Colonic mucosa (tissue), 4 donors: Measurements from ENCODE around the gene KLK5. TPM values are rescaled to one million over a fixed set of nuclear protein-coding genes. Genes with fewer than 3 reads are reported as not detected.
"Not testable (repeated sequence)": the region's sequence is repeated elsewhere in the genome, so short reads cannot be mapped to it uniquely, and the experiment has no call there.

Experiments used
- DNase-seq: peaks from one replicate; pipeline ENCODE4 v3.0.0-alpha.2; 2020
- H3K27ac ChIP-seq: fragments of 200-600 bp; one replicate; pipeline ENCODE4 v1.8.0; 2021
- H3K27me3 ChIP-seq: fragments of 200-600 bp; one replicate; pipeline ENCODE4 v1.8.0; 2021
- H3K36me3 ChIP-seq: fragments of 200-600 bp; one replicate; pipeline ENCODE4 v1.8.0; 2021
- H3K4me1 ChIP-seq: fragments of 200-600 bp; one replicate; pipeline ENCODE4 v1.8.0; 2021; ENCODE audit warnings: mild to moderate bottlenecking
- H3K4me3 ChIP-seq: fragments of 200-600 bp; one replicate; pipeline ENCODE4 v1.8.0; 2021
- H3K9ac ChIP-seq, 2 donors: one replicate each; pipeline ENCODE4 v1.7.0; 2013; ENCODE audit warnings: control low read depth in 2 of 2, low read depth in 2 of 2, low read length in 2 of 2
- H3K9me3 ChIP-seq: fragments of 200-600 bp; one replicate; pipeline ENCODE4 v1.8.0; 2021
- CTCF ChIP-seq: fragments of 200-600 bp; IDR thresholded peaks from one replicate; pipeline ENCODE4 v1.8.0; 2022; ENCODE audit warnings: antibody characterized with exemption, mild to moderate bottlenecking
- intact Hi-C: fragments of 100-400 bp; cut with DNase I; formaldehyde crosslinking; loops from one replicate; pipeline ENCODE4 v1.14.1; 2022
- total RNA-seq, 2 donors: library from RNA; stranded (reverse); fragmentation: NEBNext Ultra II Directional in 1 of 2; extraction: Animal tissue kit (Norgen Biotek cat#: 25700) in 1 of 2; gene quantifications; one replicate each; pipeline ENCODE4 v1.2.1, GENCODE V29; 2021
- donor health status: healthy.
- donor health status: DM: no; HTN: no; CAD: no.
- donor health status: DM: no; HTN: no; CAD: no.

Gene KLK5
- total RNA-seq, 2 donors from 2014 or later: not detected

GRCh38 chr19:50896591-50897190, 56.1 kb downstream of the KLK5 start:
- Histone ChIP-seq H3K9me3 (no peaks in the 10 kb centered on the region), H3K27me3 (no peaks in the 10 kb centered on the region)
- DNase-seq: no peak

GRCh38 chr19:50896089-50896590, 56.7 kb downstream of the KLK5 start:
- H3K27ac ChIP-seq, H3K9me3 ChIP-seq, H3K9ac ChIP-seq, H3K27me3 ChIP-seq, intact Hi-C loops, H3K4me1 ChIP-seq, H3K36me3 ChIP-seq, DNase-seq, H3K4me3 ChIP-seq: not testable (repeated sequence)

More at GRCh38 chr19:50896591-50897190, 56.1 kb downstream of the KLK5 start:
- intact Hi-C loops: no loop called here
- no peak overlapping the region for H3K9ac ChIP-seq
- H3K4me1 ChIP-seq: no peaks in the 10 kb centered on the region
- TF ChIP-seq CTCF: no peak
- no peak overlapping the region for H3K27ac ChIP-seq
- H3K36me3 ChIP-seq: no peaks in the 10 kb centered on the region
- H3K4me3 ChIP-seq: no peak overlapping the region

GRCh38 chr19:50894478-50895356, 58.1 kb downstream of the KLK5 start:
- H3K9me3 ChIP-seq: no peaks in the 10 kb centered on the region
- H3K4me3 ChIP-seq: no peak overlapping the region
- no peaks in the 10 kb centered on the region for H3K27me3 ChIP-seq
- intact Hi-C loops: no loop called here
- H3K4me1 ChIP-seq: no peaks in the 10 kb centered on the region
- H3K36me3 ChIP-seq: no peaks in the 10 kb centered on the region
- no peak for DNase-seq
- no peak for TF ChIP-seq CTCF
- H3K27ac ChIP-seq: no peak overlapping the region
- H3K9ac ChIP-seq: no peak overlapping the region

Other genes with a start within 250 kb of the KLK5 start
- under 1 TPM; 0.22 to 0.29 TPM for gene SHANK1, start 233.2 kb downstream of the KLK5 start, total RNA-seq
- gene CLEC11A, start 229.7 kb downstream of the KLK5 start, total RNA-seq: 1 to 10 TPM; 4.5 to 5.1 TPM
- gene GPR32, start 182.6 kb downstream of the KLK5 start, total RNA-seq: not detected
- not detected for gene ACP4, start 162.6 kb downstream of the KLK5 start, total RNA-seq
- 100 to 1,000 TPM; 104 to 130 TPM for gene KLK1, start 129.3 kb downstream of the KLK5 start, total RNA-seq
- gene KLK15, start 119.5 kb downstream of the KLK5 start, total RNA-seq: 1 to 10 TPM; 2.9 to 3.6 TPM
- 1 to 10 TPM; 2.4 to 2.5 TPM for gene KLK3, start 98.1 kb downstream of the KLK5 start, total RNA-seq
- gene KLK2, start 79.6 kb downstream of the KLK5 start, total RNA-seq: not detected
- gene KLK4, start 41.6 kb downstream of the KLK5 start, total RNA-seq: 1 to 10 TPM; 1.2 to 2.0 TPM
- not detected for gene KLK6, start 16.6 kb upstream of the KLK5 start, total RNA-seq
- not detected for gene KLK7, start 30.9 kb upstream of the KLK5 start, total RNA-seq
- gene KLK8, start 48.6 kb upstream of the KLK5 start, total RNA-seq: not detected
- gene KLK10, start 66.7 kb upstream of the KLK5 start, total RNA-seq: 1 to 10 TPM in 1 of 2 donors, under 1 TPM in 1; 0.40 to 1.1 TPM
- under 1 TPM; 0.88 to 0.94 TPM for gene KLK11, start 73.6 kb upstream of the KLK5 start, total RNA-seq
- gene KLK12, start 82.0 kb upstream of the KLK5 start, total RNA-seq: 1 to 10 TPM in 1 of 2 donors, under 1 TPM in 1; 0.64 to 1.4 TPM
- not detected for gene KLK13, start 112.1 kb upstream of the KLK5 start, total RNA-seq
- gene KLK14, start 129.8 kb upstream of the KLK5 start, total RNA-seq: under 1 TPM in 1 of 2 donors, not detected in 1; 0.52 TPM
- gene CTU1, start 155.4 kb upstream of the KLK5 start, total RNA-seq: 10 to 100 TPM in 1 of 2 donors, 1 to 10 TPM in 1; 6.1 to 11.8 TPM
- gene SIGLEC9, start 171.9 kb upstream of the KLK5 start, total RNA-seq: 1 to 10 TPM in 1 of 2 donors, under 1 TPM in 1; 0.86 to 1.7 TPM
- 1 to 10 TPM in 1 of 2 donors, under 1 TPM in 1; 0.35 to 1.0 TPM for gene SIGLEC7, start 189.3 kb upstream of the KLK5 start, total RNA-seq